GM12878 (cell line): ENCODE results near the gene DYSF. TPM values are rescaled to one million over a fixed set of nuclear protein-coding genes. Genes with fewer than 3 reads are reported as not detected.

ENCODE experiments used
- ATAC-seq: fragments of 200-7000 bp; cut with Tn5 transposase; 3 replicates; pipeline ENCODE4 v1.9.1; 2020; ENCODE audit warnings: mild to moderate bottlenecking, moderate library complexity
- BruUV-seq: library from RNA; stranded (reverse); fragments of 400-500 nt; replicated peaks from 2 replicates; lab custom pipeline; 2021; lab: Mats Ljungman, UMichigan
- CTCF ChIA-PET: fragments of 300-600 bp; sonication (Branson Sonifier 250); formaldehyde crosslinking; extraction: SDS; loops from one replicate; lab custom pipeline; 2021; ENCODE audit warnings: inconsistent platforms; lab: Yijun Ruan, JAX
- POLR2A ChIA-PET: fragments of 350-600 bp; formaldehyde crosslinking; extraction: SDS; loops from one replicate; lab custom pipeline; 2021; ENCODE audit warnings: inconsistent platforms; lab: Charles Lee
- RAD21 ChIA-PET: fragments of 300-600 bp; sonication (Branson Sonifier 250); formaldehyde crosslinking; loops from one replicate; lab custom pipeline; 2023; ENCODE audit warnings: antibody characterized with exemption; ENCODE audit not compliant: unreplicated experiment; lab: Charles Lee
- SMC1A ChIA-PET: fragments of 300-600 bp; sonication (Branson Sonifier 250); formaldehyde crosslinking; loops from one replicate; lab custom pipeline; 2023; ENCODE audit not compliant: unreplicated experiment, uncharacterized antibody; lab: Charles Lee
- DNase-seq: peaks from one replicate; pipeline ENCODE4 v3.0.0-alpha.2; 2011; ENCODE audit warnings: low read depth, low spot score
- FAIRE-seq: peaks from 3 replicates; lab custom pipeline; 2011; peaks lifted over from hg19 to GRCh38; lab: Jason Lieb, UNC
- H2AFZ ChIP-seq: 2 replicates; pipeline ENCODE4 v1.6.0; 2011; ENCODE audit warnings: low read depth, low read length, control low read depth; ENCODE audit not compliant: control insufficient read depth
- H3K27ac ChIP-seq: 2 replicates; pipeline ENCODE4 v1.5.1; 2011; ENCODE audit warnings: control low read depth; ENCODE audit not compliant: control insufficient read depth, insufficient read depth
- H3K27me3 ChIP-seq, 2 experiments: replicated peaks in 1 of 2; 2 replicates each; pipeline versions ENCODE4 v1.6.0 to v1.6.1; 2011; ENCODE audit warnings: low read length in 1 of 2; ENCODE audit not compliant: control insufficient read depth in 2 of 2, insufficient read depth in 2 of 2
- H3K36me3 ChIP-seq, 2 experiments: 2 replicates each; pipeline ENCODE4 v1.5.1; 2011; ENCODE audit warnings: low read length in 1 of 2; ENCODE audit not compliant: control insufficient read depth in 2 of 2, insufficient read depth in 2 of 2
- H3K4me1 ChIP-seq: 2 replicates; pipeline ENCODE4 v1.6.1; 2011; ENCODE audit warnings: mild to moderate bottlenecking, low read length, moderate library complexity, mixed read lengths; ENCODE audit not compliant: control insufficient read depth, insufficient read depth
- H3K4me2 ChIP-seq: 2 replicates; pipeline ENCODE4 v1.6.0; 2011; ENCODE audit warnings: control low read depth; ENCODE audit not compliant: control insufficient read depth, insufficient read depth
- H3K4me3 ChIP-seq: fragments of 200-600 bp; sonication (generic); 2 replicates; pipeline ENCODE4 v1.5.1; 2016
- H3K79me2 ChIP-seq: 2 replicates; pipeline ENCODE4 v1.6.0; 2011; ENCODE audit warnings: low read length; ENCODE audit not compliant: control insufficient read depth, insufficient read depth
- H3K9ac ChIP-seq: 2 replicates; pipeline ENCODE4 v1.8.0; 2011; ENCODE audit warnings: low read length, control low read depth, mixed read lengths; ENCODE audit not compliant: control insufficient read depth, insufficient read depth
- H3K9me3 ChIP-seq: replicated peaks from 3 replicates; pipeline ENCODE4 v1.5.1; 2011; ENCODE audit warnings: mild to moderate bottlenecking, low read length; ENCODE audit not compliant: control insufficient read depth, insufficient read depth
- H4K20me1 ChIP-seq: 2 replicates; pipeline ENCODE4 v1.6.0; 2011; ENCODE audit not compliant: control insufficient read depth, insufficient read depth
- CEBPB ChIP-seq, 2 experiments: fragments of 150-350 bp in 1 of 2; IDR thresholded peaks; 2 replicates each; pipeline ENCODE4 v1.6.1; 2012 to 2014; ENCODE audit warnings: low read depth in 2 of 2, low read length in 2 of 2, borderline replicate concordance in 1 of 2, inconsistent platforms in 1 of 2
- EED ChIP-seq: sonication (generic); IDR thresholded peaks from 2 replicates; pipeline ENCODE4 v1.6.1; 2016; ENCODE audit warnings: antibody characterized with exemption, low read depth
- GATAD2B ChIP-seq: fragments of 450-650 bp; conservative IDR thresholded peaks from 2 replicates; pipeline ENCODE4 v1.6.1; 2017; ENCODE audit warnings: low read depth, mild to moderate bottlenecking, moderate library complexity
- HDAC2 ChIP-seq: fragments of 200-600 bp; sonication (generic); IDR thresholded peaks from 2 replicates; pipeline ENCODE4 v1.6.1; 2017
- SP1 ChIP-seq: IDR thresholded peaks from one replicate; pipeline ENCODE4 v1.6.1; 2011; ENCODE audit warnings: low read depth, low read length
- STAT3 ChIP-seq: IDR thresholded peaks from 2 replicates; pipeline ENCODE4 v1.6.1; 2011; ENCODE audit warnings: low read depth, low read length, improper control_type of control experiment
- TARDBP ChIP-seq: IDR thresholded peaks from 2 replicates; pipeline ENCODE4 v1.6.1; 2016; ENCODE audit warnings: borderline replicate concordance
- ZBTB4 ChIP-seq: fragments of 450-650 bp; formaldehyde crosslinking; IDR thresholded peaks from 2 replicates; pipeline ENCODE4 v1.4.0; 2022; ENCODE audit warnings: mild to moderate bottlenecking, moderate library complexity
- ZNF622 ChIP-seq: fragments of 450-650 bp; IDR thresholded peaks from 2 replicates; pipeline ENCODE4 v1.6.1; 2017; ENCODE audit warnings: mild to moderate bottlenecking, inconsistent platforms
- ZZZ3 ChIP-seq: IDR thresholded peaks from 2 replicates; pipeline ENCODE4 v1.6.1; 2011; ENCODE audit warnings: low read depth; ENCODE audit not compliant: control insufficient read depth, insufficient read length
- WGBS: methylation state at CpG from one replicate; pipeline ENCODE4 v1.1.6; 2016; ENCODE audit warnings: low lambda C conversion rate; ENCODE audit not compliant: insufficient replicate concordance, insufficient coverage; ENCODE audit errors: missing lambda C conversion rate; 5-methylcytosine and 5-hydroxymethylcytosine counted together
- in situ Hi-C: fragments of 300-500 bp; cut with MboI; formaldehyde crosslinking; loops from 9 replicates; pipeline ENCODE4 v1.14.3; 2018; ENCODE audit warnings: mixed read lengths
- intact Hi-C: fragments of 100-400 bp; cut with micrococcal nuclease; formaldehyde crosslinking; loops from one replicate; pipeline ENCODE4 v1.14.2; 2022; ENCODE audit not compliant: unreplicated experiment
- polyA plus RNA-seq, 11 experiments: library from polyadenylated mRNA; depleted of rRNA in 4 of 11; unstranded in 6 of 11; stranded (reverse) in 5 of 11; fragments of >200 nt; fragmentation: Nextera tagmentation in 4 of 11; fragmentation: Illumina TruSeq in 1 of 11; extraction: Ambion mirVana in 4 of 11; extraction: Trizol in 1 of 11; gene quantifications; 1 replicate in 1 of 11; 2 replicates in 10 of 11; pipeline versions ENCODE4 v1.2.1 to v1.2.3, GENCODE V29; 2011 to 2016; ENCODE audit warnings: inconsistent platforms in 2 of 11, missing spikeins in 2 of 11, low read depth in 1 of 11
- total RNA-seq, 4 experiments: library from RNA; depleted of rRNA in 3 of 4; stranded (reverse); fragments of >200 nt in 3 of 4; fragmentation: Illumina TruSeq in 1 of 4; extraction: Trizol in 1 of 4; gene quantifications; 2 replicates each; pipeline versions ENCODE4 v1.2.1 to v1.2.3, GENCODE V29; 2013 to 2021
- TF ChIP-seq, protein P1 (sequence below): fragments of 450-650 bp; IDR thresholded peaks from 2 replicates; pipeline ENCODE4 v1.6.1; 2018; ENCODE audit warnings: borderline replicate concordance, mild to moderate bottlenecking; ENCODE audit not compliant: partially characterized antibody

Gene DYSF
- total and polyA plus RNA-seq, 10 of the 15 experiments (the other 5 are each of a cell fraction or from before 2014, with no cell fraction given), result under 0.01 to 0.15 (median 0.03) TPM; not detected in 7

- intact Hi-C loops, result no loop called here
- Histone ChIP-seq H3K36me3 (no peaks in the 10 kb centered on the region), H4K20me1 (no peaks in the 10 kb centered on the region), H3K9ac (no peak overlapping the region), H3K79me2 (no peaks in the 10 kb centered on the region), H3K27me3 (no peaks in the 10 kb centered on the region; a peak in 1 of 4 replicates), H3K4me3 (no peak overlapping the region), H3K4me2 (no peak overlapping the region), H3K9me3 (no peaks in the 10 kb centered on the region), H2AFZ (no peak overlapping the region), H3K4me1 (no peaks in the 10 kb centered on the region), H3K27ac (no peak overlapping the region)
- BruUV-seq, result no TSS peak
- DNase-seq, result no peak
- SMC1A ChIA-PET, result no interaction called here
- in situ Hi-C loops, result no loop called here
- no peak for TF ChIP-seq ZNF622
- TF ChIP-seq, protein P1, sequence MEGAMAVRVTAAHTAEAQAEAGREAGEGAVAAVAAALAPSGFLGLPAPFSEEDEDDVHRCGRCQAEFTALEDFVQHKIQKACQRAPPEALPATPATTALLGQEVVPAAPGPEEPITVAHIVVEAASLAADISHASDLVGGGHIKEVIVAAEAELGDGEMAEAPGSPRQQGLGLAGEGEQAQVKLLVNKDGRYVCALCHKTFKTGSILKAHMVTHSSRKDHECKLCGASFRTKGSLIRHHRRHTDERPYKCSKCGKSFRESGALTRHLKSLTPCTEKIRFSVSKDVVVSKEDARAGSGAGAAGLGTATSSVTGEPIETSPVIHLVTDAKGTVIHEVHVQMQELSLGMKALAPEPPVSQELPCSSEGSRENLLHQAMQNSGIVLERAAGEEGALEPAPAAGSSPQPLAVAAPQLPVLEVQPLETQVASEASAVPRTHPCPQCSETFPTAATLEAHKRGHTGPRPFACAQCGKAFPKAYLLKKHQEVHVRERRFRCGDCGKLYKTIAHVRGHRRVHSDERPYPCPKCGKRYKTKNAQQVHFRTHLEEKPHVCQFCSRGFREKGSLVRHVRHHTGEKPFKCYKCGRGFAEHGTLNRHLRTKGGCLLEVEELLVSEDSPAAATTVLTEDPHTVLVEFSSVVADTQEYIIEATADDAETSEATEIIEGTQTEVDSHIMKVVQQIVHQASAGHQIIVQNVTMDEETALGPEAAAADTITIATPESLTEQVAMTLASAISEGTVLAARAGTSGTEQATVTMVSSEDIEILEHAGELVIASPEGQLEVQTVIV, result no peak
- TF ChIP-seq CEBPB (IDR thresholded peaks at IDR 0.05; ENCODE audit: borderline replicate concordance in 1 of 2, low read depth in 2 of 2, low read length in 2 of 2), result no peak
- no peak for TF ChIP-seq GATAD2B
- no peak for TF ChIP-seq TARDBP
- TF ChIP-seq ZBTB4 (CRISPR knock-in tag), result no peak
- TF ChIP-seq SP1, result no peak
- TF ChIP-seq STAT3, result no peak
- TF ChIP-seq ZZZ3, result no peak
- TF ChIP-seq EED, result no peak
- TF ChIP-seq HDAC2, result no peak
- no peak for FAIRE-seq
- WGBS, result 25% methylated on average over 11 of the region's 11 CpGs
- no peak for ATAC-seq
- CTCF ChIA-PET, result no interaction called here
- RAD21 ChIA-PET, result no interaction called here
- POLR2A ChIA-PET, result no interaction called here
These were observed 212.1 kb downstream of the DYSF start for GRCh38 chr2:71665168-71666093.
